AG08396 (cell line): ENCODE data around the gene PSKH1.
A peak's percentile ranks its signal among the peaks of the same experiment; 100 is the strongest.

ENCODE experiments used
- DNase-seq: peaks from one replicate; pipeline ENCODE4 v3.0.0; 2012; ENCODE audit warnings: low spot score, mixed read lengths

Gene PSKH1

GRCh38 chr16:67940446-67941089 lies 47.5 kb downstream of the PSKH1 start:
- no peak for DNase-seq

- no peak for DNase-seq
Measured at GRCh38 chr16:67941469-67942199, 48.6 kb downstream of the PSKH1 start.

GRCh38 chr16:67942200-67942509 lies 49.1 kb downstream of the PSKH1 start:
- peak; percentile 66 for DNase-seq

- DNase-seq, result no peak
Measured at GRCh38 chr16:67942510-67943255, 49.6 kb downstream of the PSKH1 start.

GRCh38 chr16:67943256-67943618 lies 50.2 kb downstream of the PSKH1 start:
- DNase-seq, result no peak

- no peak for DNase-seq
Measured at GRCh38 chr16:67943619-67944504, 50.8 kb downstream of the PSKH1 start, which contains the start of gene LCAT. Gene LCAT (minus strand): TSS chr16:67944120. CDS start chr16:67944101, 19 bp downstream.

- no peak for DNase-seq
Measured at GRCh38 chr16:67944690-67945391, 51.8 kb downstream of the PSKH1 start.

- DNase-seq, result no peak
Measured at GRCh38 chr16:67945392-67945933, 52.4 kb downstream of the PSKH1 start.

- no peak for DNase-seq
Measured at GRCh38 chr16:67946128-67946569, 53.1 kb downstream of the PSKH1 start.

- no peak for DNase-seq
Measured at GRCh38 chr16:67946966-67947558, 54.0 kb downstream of the PSKH1 start.

- DNase-seq, result no peak
Measured at GRCh38 chr16:67948015-67948414, 55.0 kb downstream of the PSKH1 start.

- DNase-seq, result no peak
Measured at GRCh38 chr16:67949645-67950044, 56.6 kb downstream of the PSKH1 start.

- no peak for DNase-seq
Measured at GRCh38 chr16:67950335-67950843, 57.3 kb downstream of the PSKH1 start.

GRCh38 chr16:67951485-67951884 lies 58.4 kb downstream of the PSKH1 start:
- no peak for DNase-seq

- no peak for DNase-seq
Measured at GRCh38 chr16:67953641-67954375, 60.8 kb downstream of the PSKH1 start.

GRCh38 chr16:67954421-67955196 lies 61.6 kb downstream of the PSKH1 start:
- no peak for DNase-seq

- no peak for DNase-seq
Measured at GRCh38 chr16:67957622-67958021, 64.6 kb downstream of the PSKH1 start.

GRCh38 chr16:67959536-67960329 lies 66.7 kb downstream of the PSKH1 start:
- DNase-seq, result peak; percentile 85
